HG03558 (cell line): ENCODE measurements around the gene TAF4.
"Not testable (repeated sequence)": the region's sequence is repeated elsewhere in the genome, so short reads cannot be mapped to it uniquely, and the experiment has no call there.

ENCODE experiments used
- ATAC-seq: cut with Tn5 transposase; IDR thresholded peaks from one replicate; pipeline ENCODE4 v1.9.1; 2021; ENCODE audit warnings: moderate number of reproducible peaks; ENCODE audit not compliant: unreplicated experiment; ENCODE audit errors: extremely low read depth

The TAF4 gene

DNA sequence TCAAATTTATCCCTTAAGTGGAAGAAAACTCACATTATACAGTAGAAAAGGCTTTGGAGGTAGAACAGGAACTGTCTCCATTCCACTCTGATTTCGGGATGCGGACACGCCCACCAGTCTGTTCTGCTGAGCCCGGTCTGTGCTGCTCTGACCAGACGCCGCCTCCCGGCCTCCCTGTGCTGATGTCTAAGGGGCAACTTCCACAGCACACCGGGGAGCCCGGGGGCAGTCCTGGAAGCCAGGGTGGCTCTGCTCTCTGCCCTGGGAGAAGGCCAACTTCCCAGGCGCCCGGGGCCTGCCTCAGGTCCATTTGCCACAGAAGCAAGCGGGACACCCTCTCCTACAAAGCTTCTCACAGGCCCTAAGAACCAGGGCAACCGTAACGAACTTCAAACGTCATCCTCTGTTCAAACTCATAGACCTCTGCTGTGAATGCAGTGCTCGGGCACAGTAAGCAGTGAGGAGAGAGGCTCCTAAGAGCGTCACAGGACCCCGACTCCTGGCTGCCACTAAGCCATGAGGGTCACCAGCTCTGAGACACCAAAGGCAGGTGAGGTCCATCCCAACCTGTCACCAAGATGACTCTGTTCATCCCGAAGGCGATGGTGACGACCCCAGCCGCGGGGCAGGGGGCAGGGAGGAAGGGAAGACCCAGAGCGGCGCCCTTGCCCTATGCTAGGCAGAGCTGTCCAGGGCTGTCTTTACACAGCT lies 5.6 kb downstream of the TAF4 start:
- ATAC-seq, result no peak

DNA sequence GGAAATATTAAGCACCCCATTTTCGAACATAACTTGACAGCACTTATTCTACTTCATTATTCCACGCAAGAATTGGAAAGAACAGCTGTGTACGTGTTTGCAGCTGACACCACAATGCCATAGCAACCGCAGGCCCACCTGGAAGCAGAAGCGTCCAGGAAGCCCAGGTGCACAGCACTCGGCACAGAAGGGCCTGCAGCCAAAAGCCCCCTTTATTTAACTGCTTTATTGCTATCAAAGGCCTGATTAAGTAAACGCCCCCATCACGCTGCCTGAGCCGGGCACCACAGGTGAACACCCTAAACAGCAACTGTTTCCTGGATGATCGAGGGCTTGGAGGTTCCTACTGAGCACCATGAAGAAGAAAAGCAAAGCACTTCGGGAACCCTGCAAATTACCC lies 6.3 kb downstream of the TAF4 start:
- no peak for ATAC-seq

DNA sequence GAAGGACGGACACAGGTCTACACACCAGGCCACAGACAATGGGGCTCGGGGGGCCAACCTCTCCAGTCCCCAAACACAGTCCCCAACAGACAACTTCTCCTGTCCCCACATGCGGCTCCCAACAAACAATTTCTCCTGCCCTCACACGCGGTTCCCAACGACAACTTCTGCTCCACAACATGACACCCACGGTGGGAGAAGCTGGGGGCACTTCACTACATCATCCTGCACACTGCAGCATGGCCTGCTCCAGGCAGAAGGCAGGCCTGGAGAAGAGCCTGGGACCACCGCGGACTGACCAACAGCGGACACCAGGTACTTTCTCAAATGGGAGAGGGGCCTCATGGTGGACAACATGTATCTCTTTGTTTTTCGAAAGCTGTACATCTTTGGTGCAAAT lies 6.7 kb downstream of the TAF4 start:
- ATAC-seq, result no peak

DNA sequence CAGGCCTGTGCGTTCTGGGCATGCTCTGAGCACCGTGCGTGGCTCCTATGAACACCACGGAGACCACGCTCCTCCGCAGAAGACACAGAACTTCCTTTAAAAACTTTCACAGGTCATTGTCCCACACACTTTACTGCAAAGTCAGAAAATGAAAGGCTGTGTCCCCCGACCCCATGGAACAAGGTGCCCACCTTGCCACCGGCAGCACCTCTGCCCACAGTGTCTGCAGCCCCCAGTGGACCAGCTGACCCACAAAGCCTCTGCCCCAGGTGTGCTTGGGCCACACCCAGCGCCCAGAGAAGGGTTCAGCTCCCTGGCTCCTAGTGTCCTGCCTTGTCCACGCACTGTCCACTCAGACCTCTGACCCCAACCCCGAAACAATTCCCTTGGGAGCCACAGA lies 8.7 kb downstream of the TAF4 start:
- no peak for ATAC-seq

DNA sequence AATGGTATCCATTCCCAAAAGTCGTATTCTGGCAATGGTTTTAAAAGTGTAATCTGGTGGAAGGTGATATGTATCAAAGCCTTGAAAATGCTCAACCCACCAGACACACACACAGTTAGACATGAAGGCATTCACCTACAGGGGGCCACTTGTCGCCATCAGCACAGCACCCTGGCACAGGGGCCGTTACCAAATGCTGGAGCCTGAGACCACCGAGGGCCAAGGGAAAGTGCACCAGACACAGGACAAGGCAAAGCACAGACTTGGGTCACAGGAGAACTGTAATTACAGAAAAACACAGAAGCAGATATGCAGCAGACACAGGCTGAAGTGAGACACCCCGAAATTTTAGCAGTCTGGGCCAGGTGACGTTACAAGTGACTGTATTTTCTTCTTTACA lies 9.3 kb downstream of the TAF4 start:
- ATAC-seq, result no peak

DNA sequence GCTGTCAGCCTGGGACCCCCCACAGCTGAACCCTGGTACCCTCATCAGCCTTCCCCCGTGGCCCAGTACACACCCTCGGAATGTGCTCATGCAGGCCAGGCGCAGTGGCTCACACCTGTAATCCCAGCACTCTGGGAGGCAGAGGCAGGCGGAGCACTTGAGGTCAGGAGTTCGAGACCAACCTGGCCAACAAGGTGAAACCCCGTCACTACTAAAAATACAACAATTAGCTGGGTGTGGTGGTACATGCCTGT lies 9.9 kb downstream of the TAF4 start:
- ATAC-seq, result not testable (repeated sequence)

DNA sequence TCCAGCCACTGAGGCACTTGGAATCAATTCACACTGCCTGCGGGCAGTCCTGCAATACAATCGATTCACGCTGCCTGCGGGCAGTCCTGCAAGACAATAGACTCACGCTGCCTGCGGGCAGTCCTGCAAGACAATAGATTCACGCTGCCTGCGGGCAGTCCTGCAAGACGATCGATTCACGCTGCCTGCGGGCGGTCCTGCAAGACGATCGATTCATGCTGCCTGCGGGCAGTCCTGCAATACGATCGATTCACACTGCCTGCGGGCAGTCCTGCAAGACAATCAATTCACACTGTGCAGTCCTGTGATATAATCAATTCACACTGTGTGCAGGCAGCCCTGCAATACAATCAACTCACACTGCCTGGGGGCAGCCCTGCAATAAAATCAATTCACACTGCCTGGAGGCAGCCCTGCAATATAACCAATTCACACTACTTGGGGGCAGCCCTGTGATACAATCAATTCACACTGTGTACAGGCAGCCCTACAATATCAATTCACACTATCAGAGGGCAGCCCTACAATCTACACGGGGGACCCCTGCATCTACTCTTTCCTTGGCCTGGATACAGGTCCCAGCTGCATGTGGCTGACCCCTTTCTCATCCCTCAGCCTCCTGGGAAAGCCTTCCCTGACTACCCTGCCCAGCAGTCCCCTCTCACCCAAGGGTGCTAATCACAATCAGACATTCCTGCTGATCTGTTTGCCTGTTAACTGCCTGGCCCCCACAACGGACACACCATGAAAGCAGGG lies 10.4 kb downstream of the TAF4 start:
- ATAC-seq, result no peak

DNA sequence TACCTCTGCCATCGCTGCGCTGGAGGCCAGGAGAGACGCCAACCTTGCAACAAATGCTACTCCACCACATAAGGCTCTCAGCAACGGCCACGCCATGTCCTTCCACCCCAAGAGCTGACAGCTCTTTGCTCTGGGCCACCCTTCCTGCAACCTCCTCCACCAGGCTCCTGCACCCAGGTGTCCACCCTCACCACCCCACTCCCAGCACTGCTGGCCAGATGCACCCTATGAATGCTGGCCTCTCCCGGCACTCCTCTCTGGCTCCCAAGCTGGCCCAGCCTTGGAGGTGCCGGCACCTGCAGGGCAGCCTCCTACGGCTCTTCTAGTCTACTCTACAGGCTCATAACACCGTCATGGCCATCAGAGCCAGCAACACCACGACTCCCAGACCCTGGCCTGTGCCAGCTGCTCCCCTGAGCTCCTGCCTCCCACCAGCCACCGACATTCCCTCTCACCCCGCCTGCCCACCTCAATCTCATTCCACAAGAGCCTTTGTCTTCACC lies 11.2 kb downstream of the TAF4 start:
- ATAC-seq, result no peak

DNA sequence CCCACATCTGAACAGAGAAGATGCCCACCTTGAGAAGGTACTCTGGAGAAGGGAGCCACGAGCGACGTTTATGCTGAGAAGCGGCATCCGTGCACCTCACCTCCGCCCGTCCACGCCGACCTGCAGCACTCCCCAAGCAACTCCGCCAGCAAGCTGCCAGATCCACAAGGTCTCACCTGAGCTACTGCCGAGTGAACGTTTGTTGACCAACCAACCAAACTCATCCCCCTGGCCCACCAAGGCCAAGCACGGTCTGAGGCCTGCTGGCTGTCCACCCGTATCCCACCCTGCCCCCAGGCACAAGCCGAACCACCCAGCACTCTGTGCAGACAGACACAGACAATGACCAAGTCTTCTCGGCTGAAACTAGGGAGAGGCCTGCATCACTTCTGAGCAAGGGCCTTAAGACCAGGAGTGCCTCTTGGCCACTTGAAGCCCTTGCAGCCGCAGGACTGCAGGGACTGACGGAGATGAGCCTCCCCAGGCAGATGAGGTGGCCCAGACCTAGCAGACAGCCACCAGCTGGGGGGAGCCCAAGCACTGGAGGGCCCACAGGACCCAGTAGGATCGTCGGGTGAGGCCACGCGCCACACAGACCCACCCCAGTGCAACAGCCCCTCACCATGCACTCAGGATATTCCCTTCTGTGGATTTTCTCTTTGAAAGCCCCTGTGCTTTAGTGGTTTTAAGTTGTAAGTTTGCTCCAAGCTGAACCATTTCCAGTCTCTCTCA lies 12.1 kb downstream of the TAF4 start:
- ATAC-seq, result no peak

DNA sequence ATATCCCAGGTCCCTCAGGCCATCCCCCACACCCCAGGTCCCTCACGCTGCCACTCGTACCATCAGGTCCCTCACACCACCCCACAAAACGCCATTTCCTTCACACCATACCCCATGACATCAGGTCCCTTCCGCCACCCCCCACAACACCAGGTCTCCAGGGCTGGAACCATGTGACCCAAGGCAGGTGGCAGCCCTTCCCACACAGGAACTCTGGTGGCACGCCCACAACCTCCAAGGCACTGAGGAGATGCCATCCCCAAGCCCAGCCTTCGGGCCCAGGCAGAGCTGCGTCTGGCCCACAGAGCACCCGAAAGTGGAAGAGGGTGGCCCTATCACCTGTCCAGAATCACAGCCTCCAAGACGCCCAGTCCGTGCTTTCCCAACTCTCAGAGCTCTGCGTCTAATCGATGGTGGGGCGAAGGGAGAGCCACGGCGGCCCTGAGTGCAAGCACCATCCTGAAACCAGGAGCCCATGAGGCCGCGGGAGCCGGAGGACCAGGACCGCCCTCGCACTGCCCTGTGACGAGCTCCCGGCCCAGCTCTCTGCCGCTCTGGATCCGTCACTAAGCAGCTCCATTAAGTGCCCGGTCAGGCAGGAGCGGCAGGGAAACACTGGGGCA lies 12.7 kb downstream of the TAF4 start:
- ATAC-seq, result no peak

DNA sequence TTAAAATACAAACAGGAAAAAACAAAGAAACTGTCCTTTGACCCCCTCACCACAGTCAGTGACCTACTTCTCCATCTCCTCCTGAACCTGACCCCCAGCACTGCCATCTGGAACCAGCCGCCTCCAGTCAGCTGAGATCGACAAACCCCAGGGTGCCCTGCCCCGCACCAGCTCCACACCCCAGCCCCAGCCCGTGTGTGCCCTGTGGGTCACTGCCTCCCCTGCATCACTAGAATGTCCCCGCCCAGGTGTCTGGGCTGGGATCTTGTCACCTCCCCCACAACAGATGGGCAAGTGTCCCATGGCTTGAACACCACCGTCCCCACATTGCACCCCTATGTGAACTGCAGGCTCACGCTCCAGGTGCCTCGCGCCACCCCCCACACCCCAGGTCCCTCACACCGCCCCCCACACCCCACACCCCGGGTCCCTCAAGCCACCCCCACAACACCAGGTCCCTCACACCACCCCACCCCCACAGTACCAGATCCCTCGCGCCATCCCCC lies 13.3 kb downstream of the TAF4 start:
- ATAC-seq, result no peak

DNA sequence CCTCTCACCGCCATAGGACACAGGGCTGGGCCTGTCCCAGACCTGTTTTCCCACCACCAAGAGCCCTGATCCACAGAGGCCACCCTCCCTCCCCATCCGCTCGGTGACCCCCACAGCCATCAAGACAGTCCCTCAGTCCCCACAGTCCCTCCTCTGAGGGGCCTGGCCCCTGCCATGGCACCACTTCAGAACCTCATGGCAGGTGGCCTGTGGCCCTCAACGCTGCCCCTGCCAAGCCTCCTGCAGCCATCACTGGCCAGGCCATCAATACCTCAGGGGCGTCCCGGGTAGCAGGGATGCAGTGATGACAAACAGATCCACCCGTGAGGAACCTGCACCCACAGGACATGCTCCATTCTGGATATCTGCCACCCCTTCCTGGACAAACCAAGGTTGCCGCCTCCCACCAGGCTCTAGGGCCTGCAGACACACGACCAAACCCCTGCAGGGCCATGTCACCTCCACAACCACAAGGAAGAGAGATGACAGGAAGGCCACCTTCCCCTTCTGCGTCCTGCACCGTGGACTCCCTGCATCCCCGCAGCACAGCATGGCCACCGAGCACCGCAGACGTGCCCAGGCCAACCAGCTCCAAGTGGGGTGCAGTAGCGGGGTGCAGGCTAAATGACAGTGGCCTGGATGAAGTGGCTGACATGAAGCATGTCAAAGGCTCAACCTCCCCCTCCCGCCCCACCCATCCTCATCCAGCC lies 14.0 kb downstream of the TAF4 start:
- ATAC-seq, result no peak

DNA sequence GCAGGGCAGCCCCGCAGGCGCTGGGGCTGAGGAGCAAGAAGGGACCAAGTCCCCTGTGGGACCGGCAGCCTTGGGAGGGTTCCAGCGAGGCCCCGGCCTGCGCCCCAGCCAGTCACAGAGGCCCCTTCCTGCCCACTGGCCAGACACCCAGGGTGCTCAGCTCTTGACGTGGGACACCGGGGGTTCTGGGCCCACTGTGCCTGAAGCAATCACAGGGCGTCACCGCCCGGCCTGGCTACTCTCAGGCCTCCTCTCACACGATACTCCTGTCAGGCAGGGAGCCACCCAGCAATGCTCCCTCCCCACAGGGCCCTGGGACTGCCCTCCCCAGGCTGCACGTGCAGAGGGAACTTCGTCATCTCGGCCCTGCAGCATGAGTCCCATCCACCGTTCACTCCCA lies 14.5 kb downstream of the TAF4 start:
- ATAC-seq, result no peak

DNA sequence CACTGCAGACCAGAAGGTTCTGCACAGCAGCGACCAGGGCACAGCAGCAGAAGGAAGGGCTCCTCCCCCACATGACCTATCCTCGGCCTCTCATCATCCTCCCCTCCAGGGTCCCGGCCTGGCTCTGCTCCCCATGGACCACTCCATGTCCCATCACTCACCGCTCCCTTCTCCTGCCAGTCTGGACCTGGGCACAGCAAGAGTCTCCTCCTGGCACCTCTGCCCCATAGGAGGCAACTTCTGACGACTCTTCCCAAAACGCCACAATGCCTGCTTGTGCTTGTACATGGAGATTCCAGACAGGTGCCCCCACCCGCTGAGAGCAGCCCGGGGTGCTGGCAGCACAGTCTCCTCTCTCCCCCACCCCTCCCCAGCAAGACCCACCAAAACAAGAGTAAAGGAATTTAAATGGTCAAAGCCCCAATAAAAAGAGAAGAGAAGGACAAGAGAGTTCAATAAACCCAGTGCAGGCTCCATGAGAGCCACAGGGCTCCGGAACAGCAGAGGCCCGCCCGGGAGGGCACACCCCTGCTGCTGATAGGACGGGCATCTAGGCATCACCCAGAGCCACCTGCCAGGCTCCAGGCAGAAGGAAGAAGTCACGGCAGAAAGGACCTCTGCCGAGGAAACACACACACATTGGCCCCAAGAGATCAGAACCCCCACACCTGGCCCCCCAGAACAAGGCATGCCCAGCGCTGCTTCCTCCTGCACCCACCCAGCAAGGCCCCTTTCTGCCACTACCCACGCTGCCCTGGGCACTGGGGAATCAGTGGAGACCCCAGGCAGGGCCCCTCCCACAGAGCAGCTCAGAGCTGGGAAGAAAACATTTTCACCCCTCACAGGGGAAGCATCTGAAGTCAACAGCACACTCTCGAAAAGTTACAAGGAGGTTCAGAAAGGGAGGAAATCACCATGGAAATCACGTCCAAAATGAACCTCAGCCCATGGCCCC lies 15.2 kb downstream of the TAF4 start:
- ATAC-seq, result no peak

DNA sequence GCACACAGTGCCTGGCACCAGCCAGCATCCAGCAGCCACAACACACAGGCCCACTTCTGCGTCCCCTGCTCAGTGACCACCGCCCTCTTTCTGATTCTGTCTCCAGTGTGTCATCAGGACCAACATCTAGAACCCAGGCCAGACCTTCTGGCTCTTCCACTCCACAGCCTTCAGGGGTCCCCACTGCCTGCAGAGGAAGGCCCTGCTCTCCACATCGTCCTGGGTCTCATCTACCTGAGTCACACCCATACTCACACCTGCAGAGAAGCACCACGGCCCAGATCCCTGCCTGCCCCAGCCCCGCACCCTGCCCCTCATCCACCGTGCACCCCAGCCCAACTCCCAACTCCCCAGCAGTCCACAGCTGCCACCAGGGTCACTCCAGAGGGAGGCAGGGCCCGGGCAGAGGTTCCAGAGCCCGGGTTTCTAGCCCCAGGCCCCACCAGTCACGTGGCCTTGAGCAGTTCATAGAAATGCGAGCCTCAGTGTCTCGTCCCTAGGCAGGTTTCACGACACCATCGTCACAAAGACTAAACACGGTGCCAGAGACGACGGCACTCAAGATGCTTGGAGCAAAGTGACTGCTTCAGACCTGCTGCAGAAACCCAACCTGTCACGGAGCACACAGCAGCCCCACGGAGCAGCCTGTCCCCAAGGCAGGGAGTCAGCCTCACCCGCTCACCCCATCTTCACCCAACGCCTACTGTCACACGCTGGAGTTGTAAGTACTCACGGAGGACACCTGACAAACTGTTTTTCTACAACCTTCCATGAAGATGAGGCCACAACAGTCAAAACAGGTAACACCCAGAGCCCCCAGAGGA lies 16.1 kb downstream of the TAF4 start:
- ATAC-seq, result no peak

DNA sequence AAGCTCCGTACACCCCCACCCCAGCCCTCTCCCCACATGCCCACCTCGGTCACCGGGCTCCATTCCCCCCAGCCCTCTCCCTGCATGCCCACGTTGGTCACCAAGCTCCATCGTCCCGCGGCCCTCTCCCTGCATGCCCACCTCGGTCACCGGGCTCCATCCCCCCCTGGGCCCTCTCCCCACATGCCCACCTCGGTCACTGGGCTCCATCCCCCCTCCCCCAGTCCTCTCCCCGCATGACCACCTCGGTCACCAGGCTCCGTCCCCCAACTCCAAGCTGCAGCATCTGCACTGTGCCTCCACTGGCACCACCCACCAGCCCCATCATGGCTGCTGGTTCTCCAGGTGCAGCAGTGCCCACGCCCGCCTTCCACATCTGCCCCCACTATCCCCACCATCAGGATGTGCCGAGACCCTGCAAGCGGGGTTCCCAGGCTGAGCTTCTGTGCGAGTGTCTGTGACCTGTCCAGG lies 16.8 kb downstream of the TAF4 start:
- no peak for ATAC-seq

DNA sequence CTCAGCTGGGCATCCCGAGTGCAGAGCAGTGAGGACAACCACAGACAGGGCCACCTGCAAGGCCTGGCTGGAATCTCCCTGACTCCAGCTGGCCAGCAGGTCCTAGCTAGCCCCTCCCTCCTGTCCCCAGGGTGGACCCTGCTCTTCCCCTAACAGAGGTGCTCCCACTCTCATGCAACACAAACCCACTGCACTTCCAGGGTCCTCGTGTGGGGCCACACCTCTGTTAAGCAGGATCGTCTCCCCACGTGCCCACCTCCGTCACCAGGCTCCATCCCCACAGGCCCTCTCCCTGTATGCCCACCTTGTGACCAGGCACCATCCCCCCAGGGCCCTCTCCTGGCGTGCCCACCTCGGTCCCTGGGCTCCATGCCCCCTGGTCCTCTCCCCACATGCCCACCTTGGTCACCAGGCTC lies 17.3 kb downstream of the TAF4 start:
- no peak for ATAC-seq

DNA sequence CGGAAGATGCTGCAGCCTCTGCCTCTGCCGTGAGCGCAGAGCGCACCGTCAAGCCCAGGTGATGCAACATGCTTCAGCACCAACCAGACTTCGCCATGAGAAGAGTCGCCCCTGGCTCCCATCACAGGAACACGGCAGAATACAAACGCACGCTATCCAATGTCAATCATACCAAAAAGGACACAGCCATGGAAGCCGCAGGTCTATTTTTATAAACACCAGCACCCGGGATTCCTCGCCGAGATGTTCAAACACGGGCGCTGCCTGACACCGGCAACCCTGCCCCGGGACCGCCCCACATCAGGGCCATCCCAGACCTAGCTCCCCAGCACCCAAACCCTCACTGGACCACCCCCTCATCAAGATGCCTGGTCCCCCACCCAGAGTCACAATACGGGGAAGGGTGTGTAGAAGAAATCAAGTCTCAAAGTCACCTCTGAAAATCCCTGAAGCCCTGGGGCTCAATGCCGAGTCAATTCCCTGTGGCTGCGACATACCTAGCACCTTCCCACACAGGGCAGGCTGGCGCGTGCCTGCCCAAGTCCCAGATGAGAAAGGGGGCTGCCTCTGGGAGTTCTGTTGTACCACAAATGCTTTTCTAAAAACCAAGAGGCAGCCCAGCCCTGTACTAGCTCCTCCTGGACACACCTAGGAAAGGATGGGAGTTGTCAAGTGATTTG lies 17.9 kb downstream of the TAF4 start:
- ATAC-seq, result no peak
